Transverse colon (tissue), 4 donors: Measurements from ENCODE around the gene ANKLE1.

Experiments
- EP300 ChIP-seq: sonication (generic); formaldehyde crosslinking; IDR thresholded peaks from one replicate; pipeline ENCODE4 v1.6.1; 2017; ENCODE audit warnings: antibody characterized with exemption, low read depth
- POLR2A ChIP-seq: fragments of 450-650 bp; IDR thresholded peaks from one replicate; pipeline ENCODE4 v1.6.1; 2016; ENCODE audit warnings: antibody characterized with exemption, mild to moderate bottlenecking, moderate library complexity
- POLR2AphosphoS5 ChIP-seq, 3 donors: sonication (generic); formaldehyde crosslinking; IDR thresholded peaks; one replicate each; pipeline ENCODE4 v1.6.1; 2016; ENCODE audit warnings: antibody characterized with exemption in 3 of 3
- TF ChIP-seq, protein P1 (sequence below), 5 experiments: fragments of 200-600 bp in 3 of 5; fragments of 450-650 bp in 2 of 5; sonication (generic) in 3 of 5; IDR thresholded peaks; 1 replicate in 2 of 5; 2 replicates in 3 of 5; pipeline ENCODE4 v1.5.1; 2016 to 2017; ENCODE audit warnings: antibody characterized with exemption in 5 of 5, inconsistent platforms in 3 of 5, mild to moderate bottlenecking in 2 of 5, moderate library complexity in 1 of 5

DNA sequence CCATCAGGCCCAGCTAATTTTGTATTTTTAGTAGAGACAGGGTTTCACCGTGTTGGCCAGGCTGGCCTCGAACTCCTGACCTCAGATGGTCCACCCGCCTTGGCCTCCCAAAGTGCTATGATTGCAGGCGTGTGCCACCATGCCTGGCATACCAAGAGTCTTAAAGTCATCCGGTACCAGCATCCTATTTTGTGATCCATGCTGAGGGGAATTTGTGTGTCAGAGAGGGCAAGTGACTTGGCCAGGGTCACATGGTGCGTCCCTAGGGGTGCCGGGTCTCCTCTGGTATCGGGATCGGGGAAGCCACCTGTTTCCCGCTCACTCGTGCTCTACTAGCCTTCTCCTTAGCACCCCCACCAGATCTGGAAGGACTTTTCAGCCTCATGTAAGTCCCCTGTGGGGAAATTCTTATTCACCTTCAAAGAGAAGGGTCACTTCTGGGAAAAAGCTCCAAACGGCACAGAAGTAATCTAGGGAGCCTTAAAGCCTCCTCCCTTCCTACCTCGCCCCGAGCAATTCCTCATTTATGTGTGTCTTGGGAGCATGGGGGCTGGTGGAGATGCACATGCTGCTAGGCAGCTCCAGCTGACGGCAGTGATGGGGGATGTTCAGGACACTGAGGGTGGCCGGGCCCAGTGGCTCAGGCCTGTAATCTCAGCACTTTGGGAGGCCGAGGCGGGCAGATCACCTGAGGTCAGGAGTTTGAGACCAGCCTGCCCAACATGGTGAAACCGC is 6.1 kb upstream of the ANKLE1 start:
- TF ChIP-seq, protein P1, sequence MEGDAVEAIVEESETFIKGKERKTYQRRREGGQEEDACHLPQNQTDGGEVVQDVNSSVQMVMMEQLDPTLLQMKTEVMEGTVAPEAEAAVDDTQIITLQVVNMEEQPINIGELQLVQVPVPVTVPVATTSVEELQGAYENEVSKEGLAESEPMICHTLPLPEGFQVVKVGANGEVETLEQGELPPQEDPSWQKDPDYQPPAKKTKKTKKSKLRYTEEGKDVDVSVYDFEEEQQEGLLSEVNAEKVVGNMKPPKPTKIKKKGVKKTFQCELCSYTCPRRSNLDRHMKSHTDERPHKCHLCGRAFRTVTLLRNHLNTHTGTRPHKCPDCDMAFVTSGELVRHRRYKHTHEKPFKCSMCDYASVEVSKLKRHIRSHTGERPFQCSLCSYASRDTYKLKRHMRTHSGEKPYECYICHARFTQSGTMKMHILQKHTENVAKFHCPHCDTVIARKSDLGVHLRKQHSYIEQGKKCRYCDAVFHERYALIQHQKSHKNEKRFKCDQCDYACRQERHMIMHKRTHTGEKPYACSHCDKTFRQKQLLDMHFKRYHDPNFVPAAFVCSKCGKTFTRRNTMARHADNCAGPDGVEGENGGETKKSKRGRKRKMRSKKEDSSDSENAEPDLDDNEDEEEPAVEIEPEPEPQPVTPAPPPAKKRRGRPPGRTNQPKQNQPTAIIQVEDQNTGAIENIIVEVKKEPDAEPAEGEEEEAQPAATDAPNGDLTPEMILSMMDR (IDR thresholded peaks at IDR 0.05) = no peak
- TF ChIP-seq POLR2A = no peak
- TF ChIP-seq POLR2AphosphoS5 (IDR thresholded peaks at IDR 0.05) = no peak
- no peak for TF ChIP-seq EP300
